Effector memory CD4-positive, alpha-beta T cell (primary cell): ENCODE measurements around the gene NEK3.
"Not testable (repeated sequence)": the region's sequence is repeated elsewhere in the genome, so short reads cannot be mapped to it uniquely, and the experiment has no call there.

ENCODE experiments used
- DNase-seq, 3 donors: peaks; one replicate each; pipeline ENCODE4 v3.0.0-alpha.2; 2020
- H3K27ac ChIP-seq: 2 replicates; pipeline ENCODE4 v1.7.0; 2013; ENCODE audit warnings: mild to moderate bottlenecking, low read length, moderate library complexity; ENCODE audit not compliant: insufficient read depth, poor library complexity, severe bottlenecking
- H3K27me3 ChIP-seq: replicated peaks from 2 replicates; pipeline ENCODE4 v1.7.0; 2013; ENCODE audit warnings: mild to moderate bottlenecking, low read length; ENCODE audit not compliant: insufficient read depth, control insufficient read depth, poor library complexity, severe bottlenecking
- H3K36me3 ChIP-seq: 2 replicates; pipeline ENCODE4 v1.7.0; 2013; ENCODE audit warnings: mild to moderate bottlenecking, low read length, moderate library complexity; ENCODE audit not compliant: control insufficient read depth, insufficient read depth
- H3K4me1 ChIP-seq: 2 replicates; pipeline ENCODE4 v1.7.0; 2013; ENCODE audit warnings: low read length, mild to moderate bottlenecking; ENCODE audit not compliant: control insufficient read depth, insufficient read depth, poor library complexity, severe bottlenecking
- H3K4me3 ChIP-seq: 2 replicates; pipeline ENCODE4 v1.7.0; 2013; ENCODE audit warnings: low read length, low read depth, mild to moderate bottlenecking; ENCODE audit not compliant: insufficient read depth, poor library complexity, severe bottlenecking
- H3K9me3 ChIP-seq: 2 replicates; pipeline ENCODE4 v1.7.0; 2013; ENCODE audit warnings: mild to moderate bottlenecking, low read length, moderate library complexity; ENCODE audit not compliant: control insufficient read depth
- total RNA-seq, 3 donors: gene quantifications; one replicate each; lab custom pipeline; 2026; lab: John Stamatoyannopoulos, UW

Gene NEK3
- total RNA-seq = 6.3 to 9.5 (median 6.9) reads per million in 3 donors

- Histone ChIP-seq H3K4me3 (peak within 1 kb of the TSS; percentile 80), H3K4me1 (peaks cover 9% of the 10 kb centered on the region), H3K27ac (no peak within 1 kb of the TSS)
Measured at GRCh38 chr13:52159159-52159982, at the start of gene NEK3. TSS of gene NEK3 (minus strand) at chr13:52159597. CDS start at chr13:52156191, 3,406 bp downstream.

GRCh38 chr13:52208384-52208783 is 49.0 kb upstream of the NEK3 start:
- H3K4me1 ChIP-seq, H3K36me3 ChIP-seq, H3K27ac ChIP-seq, H3K27me3 ChIP-seq, H3K4me3 ChIP-seq, H3K9me3 ChIP-seq, DNase-seq: not testable (repeated sequence)

More at GRCh38 chr13:52159159-52159982, at the start of gene NEK3:
- H3K36me3 ChIP-seq = no peaks in the 10 kb centered on the region
- DNase-seq = peak; percentile 11 to 37 (median 25)
- no peaks in the 10 kb centered on the region for H3K9me3 ChIP-seq
- no peaks in the 10 kb centered on the region for H3K27me3 ChIP-seq

DNA sequence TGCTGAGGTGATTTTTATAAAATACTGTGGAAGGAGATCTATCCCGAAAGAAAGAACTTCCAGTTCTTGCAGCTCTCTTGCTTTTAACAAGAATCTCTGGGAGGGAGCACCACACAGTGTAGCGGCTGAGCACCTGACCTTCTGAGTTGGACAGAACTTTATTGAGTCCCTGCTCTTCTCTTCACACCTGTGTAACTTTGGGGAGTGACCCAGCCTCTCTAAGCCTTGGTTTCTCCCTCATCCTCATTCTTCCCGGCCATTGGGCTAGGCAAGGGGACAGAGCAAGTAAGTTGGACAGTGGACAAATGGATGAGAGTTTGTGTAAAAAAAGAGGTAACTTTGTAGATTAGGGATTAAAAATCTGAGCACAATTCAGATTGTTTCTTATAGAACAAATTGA is 48.5 kb upstream of the NEK3 start:
- not testable (repeated sequence) for DNase-seq, H3K27me3 ChIP-seq, H3K4me1 ChIP-seq, H3K36me3 ChIP-seq, H3K27ac ChIP-seq, H3K4me3 ChIP-seq, H3K9me3 ChIP-seq

- not testable (repeated sequence) for H3K4me1 ChIP-seq, H3K9me3 ChIP-seq, H3K27me3 ChIP-seq, DNase-seq, H3K4me3 ChIP-seq, H3K36me3 ChIP-seq, H3K27ac ChIP-seq
Measured at GRCh38 chr13:52207337-52207736, 47.9 kb upstream of the NEK3 start.

DNA sequence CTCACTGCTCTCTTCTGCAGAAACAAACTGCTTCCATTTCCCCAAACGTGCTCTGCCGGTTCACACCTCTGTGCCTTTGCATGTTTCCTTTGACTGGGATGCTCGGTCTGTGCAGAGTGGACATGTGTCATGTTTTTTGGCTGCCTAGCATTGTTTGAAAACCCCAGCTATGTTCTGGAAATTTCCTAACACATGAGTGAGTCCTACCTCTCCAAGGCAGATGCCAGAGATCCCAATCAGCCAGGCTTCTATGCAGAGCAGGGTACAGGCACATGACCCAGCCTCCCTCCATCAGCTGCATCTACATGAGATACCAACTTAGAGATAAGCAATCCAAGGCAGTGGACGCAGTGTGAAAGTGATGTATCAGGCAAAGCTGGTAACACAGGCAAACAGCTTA is 45.1 kb upstream of the NEK3 start:
- not testable (repeated sequence) for H3K27ac ChIP-seq, H3K27me3 ChIP-seq, H3K36me3 ChIP-seq, H3K4me1 ChIP-seq, H3K4me3 ChIP-seq, H3K9me3 ChIP-seq, DNase-seq

- DNase-seq, H3K9me3 ChIP-seq, H3K4me3 ChIP-seq, H3K27me3 ChIP-seq, H3K4me1 ChIP-seq, H3K36me3 ChIP-seq, H3K27ac ChIP-seq: not testable (repeated sequence)
Measured at GRCh38 chr13:52203864-52204263, 44.5 kb upstream of the NEK3 start.

DNA sequence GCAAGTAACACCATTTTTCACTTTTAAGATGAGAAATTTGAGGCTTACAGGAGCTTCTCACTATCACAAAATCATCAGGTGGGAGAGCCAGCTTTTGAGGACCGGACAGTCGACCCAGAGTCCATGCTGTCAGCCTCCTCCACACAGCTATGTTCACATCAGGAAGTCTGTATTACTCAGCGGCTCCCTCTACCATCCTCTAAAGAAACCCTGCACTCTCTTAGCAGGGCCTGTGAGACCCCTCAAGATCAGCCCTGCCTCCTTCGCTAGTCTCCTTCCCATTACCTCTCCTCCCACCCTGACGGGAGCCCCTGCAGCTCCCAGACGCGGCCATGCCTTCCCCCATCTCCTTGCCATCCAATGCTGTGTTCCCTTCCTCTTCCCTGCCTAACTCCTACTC is 43.1 kb upstream of the NEK3 start:
- H3K27me3 ChIP-seq, DNase-seq, H3K4me3 ChIP-seq, H3K36me3 ChIP-seq, H3K4me1 ChIP-seq, H3K27ac ChIP-seq, H3K9me3 ChIP-seq: not testable (repeated sequence)

DNA sequence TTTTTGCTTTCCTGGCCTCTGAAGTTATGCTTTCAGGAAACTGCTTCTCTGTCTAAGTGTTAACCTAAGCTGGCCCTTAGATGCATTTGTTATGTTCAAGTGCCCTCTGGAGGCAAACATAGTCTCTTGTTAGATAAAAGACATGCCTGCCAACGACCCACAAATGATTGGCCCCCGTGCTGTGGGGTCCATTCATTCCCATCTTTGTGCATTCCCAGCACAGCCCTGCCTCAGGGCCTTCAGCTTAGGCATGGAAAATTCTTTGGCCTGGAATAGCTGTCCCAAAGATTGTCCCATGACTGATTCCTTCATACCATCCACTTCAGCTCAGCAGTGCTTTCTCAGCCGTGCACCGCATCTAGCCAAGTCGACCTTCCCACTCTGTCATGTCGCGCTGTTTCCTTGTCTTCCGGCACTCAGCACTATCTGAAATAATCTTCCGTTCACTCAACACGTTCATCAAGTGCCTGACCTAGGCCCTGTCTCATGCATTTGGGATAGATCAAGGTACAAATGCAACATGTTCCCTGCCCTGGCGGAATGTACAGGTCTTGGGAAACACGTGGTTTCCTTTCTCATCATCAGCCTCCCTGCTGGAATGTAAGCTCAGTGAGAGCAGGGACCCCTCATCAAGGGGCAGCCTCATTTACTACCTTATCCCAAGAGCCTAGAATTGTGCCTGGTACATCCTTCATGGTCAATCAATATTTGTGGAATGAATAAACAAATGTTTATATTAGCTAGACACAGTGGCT is 42.2 kb upstream of the NEK3 start:
- H3K27me3 ChIP-seq, H3K9me3 ChIP-seq, H3K36me3 ChIP-seq, DNase-seq, H3K4me1 ChIP-seq, H3K4me3 ChIP-seq, H3K27ac ChIP-seq: not testable (repeated sequence)

GRCh38 chr13:52195401-52195837 is 36.0 kb upstream of the NEK3 start:
- no peaks in the 10 kb centered on the region for H3K9me3 ChIP-seq
- H3K27me3 ChIP-seq = no peaks in the 10 kb centered on the region
- H3K4me1 ChIP-seq = peaks cover 7% of the 10 kb centered on the region
- peak overlapping the region; percentile 71 for H3K27ac ChIP-seq
- peak; percentile 25 to 37 (median 35) for DNase-seq
- no peaks in the 10 kb centered on the region for H3K36me3 ChIP-seq
- H3K4me3 ChIP-seq = peak overlapping the region; percentile 77
